ENCODE measurements around the gene SLX4.

GRCh38 chr16:3589441-3589921, 21.9 kb downstream of the SLX4 start:
- TF ChIP-seq CTCF (IDR thresholded peaks at IDR 0.05) (no peak), POLR2A (IDR thresholded peaks at IDR 0.05) (no peak)

Data from stomach (tissue), 4 donors.